Stimulated activated CD8-positive, alpha-beta memory T cell treated with anti-CD3 and anti-CD28 coated beads, Interleukin-12 subunit alpha, Interleukin-12 subunit beta, amount 100 ng/mL, for 24 hours (primary cell): Measurements from ENCODE around the gene LRRC42.

ENCODE experiments used
- DNase-seq: peaks from one replicate; pipeline ENCODE4 v3.0.0-alpha.2; 2020; ENCODE audit errors: extremely low read depth

The LRRC42 gene

DNA sequence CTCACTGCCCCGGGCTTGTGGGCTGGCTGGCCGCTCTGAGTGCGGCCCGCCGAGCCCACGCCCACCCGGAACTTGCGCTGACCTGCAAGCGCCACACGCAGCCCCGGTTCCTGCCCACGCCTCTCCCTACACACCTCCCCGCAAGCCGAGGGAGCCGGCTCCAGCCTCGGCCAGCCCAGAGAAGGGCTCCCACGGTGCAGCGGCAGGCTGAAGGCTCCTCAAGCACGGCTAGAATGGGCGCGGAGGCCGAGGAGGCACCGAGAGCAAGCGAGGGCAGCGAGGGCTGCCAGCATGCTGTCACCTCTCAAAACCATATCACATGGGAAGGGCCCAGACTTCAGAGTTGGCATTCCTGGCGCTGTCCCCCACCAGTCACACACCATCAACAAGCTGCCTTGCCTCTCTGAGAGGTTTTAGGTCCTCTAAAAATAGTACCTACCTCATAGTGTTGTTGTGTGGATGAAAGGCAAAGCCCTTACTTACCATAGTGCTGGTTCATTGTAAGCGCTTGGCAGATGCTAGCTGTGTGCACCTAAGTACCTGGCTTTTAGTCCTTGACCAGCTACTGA lies 58.4 kb downstream of the LRRC42 start:
- DNase-seq: no peak

DNA sequence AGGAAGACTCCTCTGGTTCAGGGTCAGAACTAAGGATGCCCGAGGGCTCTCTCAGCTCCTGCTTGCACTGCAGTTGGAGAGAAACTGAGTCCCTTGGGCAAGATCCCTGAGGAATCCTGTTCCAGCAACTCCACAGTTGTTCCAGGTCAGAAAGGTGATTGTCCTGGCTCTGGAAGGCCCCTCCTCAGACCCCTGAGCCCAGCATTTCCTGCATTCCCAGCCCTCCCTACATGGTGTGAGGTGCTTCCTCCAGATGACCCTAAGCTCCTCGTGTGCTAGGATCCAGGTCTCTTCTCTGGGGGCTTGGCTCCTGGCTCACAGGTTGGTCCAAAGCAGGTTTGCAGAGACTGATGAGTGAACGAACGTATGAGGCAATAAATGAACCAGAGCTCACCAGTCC lies 60.4 kb downstream of the LRRC42 start:
- no peak for DNase-seq

DNA sequence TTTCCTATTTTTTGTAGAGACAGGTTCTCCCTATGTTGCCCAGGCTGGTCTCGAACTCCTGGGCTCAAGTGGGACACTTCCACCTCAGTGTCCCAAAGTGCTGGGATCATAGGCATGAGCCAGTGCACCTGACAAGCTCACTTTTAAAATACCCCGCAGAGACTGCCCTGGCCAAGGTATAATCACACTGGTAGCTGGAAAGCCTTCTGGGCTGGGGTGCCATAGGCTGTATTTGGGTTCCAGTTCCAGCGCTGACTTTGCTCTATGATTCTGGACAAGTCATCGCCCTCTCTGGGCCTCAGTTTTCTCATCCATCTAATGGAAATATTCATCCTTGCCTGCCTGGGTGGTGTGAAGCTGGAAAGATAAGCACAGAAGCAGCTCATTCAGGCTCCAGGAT lies 61.5 kb downstream of the LRRC42 start:
- DNase-seq: no peak

DNA sequence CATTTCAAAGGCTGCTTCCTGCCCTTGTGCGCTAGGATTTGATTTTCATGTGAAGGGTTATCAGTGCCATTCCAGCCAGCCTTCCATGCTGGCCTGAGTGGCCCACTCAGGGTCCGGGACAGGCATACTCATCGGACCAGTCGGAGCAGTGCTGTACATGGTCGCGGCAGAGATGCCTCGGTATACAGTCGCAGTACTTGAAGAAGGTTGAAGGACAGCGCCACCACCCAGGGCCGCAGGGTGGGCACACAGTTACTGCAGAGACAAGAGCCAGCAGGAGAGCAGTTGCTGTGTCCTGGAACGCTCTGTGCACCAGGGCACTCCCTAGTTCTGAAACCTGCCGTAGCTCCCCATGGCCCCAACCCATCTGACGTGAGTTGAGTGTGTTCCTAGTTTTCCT lies 62.7 kb downstream of the LRRC42 start:
- DNase-seq: no peak

DNA sequence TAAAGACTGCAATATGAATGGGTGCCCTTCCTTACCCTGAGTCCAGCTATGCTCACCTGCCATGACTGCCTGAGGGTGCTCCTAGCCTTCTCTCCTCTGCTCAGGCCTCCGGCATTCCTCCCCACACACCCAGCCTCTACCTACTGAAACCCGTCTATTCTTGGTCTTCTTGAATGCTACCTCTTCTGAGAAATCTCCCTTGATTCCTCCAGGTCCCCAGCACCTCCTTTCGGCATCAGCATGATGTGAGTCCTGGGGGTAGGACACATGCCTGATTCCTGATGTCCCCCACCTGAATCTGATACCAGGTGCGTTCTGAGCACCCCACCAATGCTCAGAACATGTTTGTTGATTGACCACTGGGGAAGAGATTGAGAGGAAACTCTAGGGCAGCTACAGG lies 63.3 kb downstream of the LRRC42 start:
- DNase-seq: no peak

DNA sequence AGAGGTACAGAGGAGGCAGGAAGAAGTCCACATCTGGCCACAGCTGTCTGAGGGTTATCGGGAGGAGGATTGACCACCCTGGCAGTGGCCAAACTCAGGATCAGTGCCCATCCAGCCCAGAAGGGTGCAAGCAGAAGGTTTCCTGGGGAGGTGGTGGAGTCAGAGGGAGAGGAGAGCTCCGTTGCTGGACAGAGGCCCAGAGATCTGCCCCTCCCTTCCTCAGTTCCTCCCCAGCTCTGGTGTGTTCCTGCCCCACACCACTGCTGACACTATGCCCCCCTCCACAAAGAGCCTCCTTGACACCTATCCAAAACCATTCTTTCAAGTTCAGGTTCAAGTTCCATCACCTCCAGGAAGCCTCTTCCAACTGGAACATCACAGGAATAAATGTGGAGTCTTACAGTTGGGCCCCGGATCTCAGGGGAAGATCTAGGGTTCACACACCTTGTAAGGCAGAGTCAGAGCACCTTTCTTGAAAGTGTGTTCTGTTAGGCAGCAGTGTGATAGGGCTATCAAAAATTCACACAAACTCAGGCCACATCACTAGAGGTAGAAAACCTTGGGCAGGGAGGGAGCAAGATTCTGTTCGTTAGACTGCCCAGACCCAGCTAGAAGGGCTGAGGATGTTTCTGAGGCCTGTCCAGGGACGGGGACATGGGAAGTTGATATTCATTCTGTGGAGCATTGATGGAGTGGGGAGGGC lies 64.4 kb downstream of the LRRC42 start:
- no peak for DNase-seq

DNA sequence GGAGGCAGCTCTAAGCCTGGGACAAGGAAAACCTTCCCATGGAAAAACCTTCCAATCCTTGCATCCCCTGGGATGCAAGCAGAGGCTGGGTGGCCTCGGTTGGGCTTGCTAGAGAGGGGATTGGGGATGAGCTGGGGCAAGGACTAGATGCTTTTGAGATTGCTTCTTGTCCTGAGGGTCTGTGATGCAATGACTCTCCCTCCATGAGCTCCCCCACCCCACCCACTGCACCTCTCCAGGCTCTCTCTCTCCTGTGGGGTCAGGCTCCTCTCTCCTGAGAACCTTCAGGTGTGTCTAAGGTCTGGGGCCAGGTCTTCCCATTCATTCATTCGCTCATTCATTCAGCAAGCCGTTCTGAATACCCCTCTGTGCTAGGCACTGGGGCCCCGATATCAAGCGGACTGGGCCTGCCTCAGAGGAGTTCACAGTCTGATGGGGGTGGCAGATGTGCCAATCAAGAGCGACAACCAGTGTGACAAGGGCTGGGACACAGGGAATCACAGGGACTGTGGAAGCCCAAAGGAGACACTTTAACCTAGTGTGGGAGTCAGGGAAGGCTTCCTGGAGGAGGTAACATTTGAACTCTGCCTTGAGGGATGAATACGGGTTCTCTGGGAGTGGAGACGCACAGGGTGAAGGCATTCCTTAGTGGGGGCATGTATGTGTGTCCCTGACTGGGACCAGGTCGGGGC lies 65.3 kb downstream of the LRRC42 start:
- no peak for DNase-seq

DNA sequence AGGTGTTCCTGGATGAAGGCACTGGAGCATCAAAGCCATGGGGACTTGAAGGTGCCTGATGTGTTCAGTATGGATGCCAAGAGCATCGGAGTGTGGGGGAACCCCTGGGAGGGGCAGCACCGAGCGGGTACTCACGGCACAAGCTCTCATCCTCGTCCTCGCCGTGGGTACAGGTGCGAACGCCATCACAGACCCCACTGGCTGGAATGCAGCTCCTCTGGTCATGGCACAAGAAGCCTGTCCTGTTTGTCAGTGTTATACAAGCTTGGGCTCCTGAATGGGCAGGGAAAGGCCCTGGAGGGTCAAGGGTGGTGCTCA lies 65.8 kb downstream of the LRRC42 start:
- no peak for DNase-seq

DNA sequence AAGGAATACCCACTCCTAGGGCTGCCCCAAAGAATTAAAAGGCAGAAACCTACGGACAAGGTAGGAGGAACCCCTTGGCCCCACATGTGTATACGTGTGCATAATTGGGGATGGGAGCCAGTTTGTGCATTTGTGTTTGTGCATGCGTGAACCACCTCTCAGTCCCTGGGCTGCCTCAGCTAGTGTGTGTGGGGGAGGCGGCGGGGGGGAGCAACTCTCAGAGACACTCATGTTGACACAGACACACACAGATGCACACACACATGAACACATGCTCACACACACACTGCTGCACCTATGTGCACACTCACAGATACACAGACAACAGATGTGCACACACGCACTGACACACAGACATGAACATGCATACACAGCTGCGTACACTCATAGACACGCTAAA lies 66.7 kb downstream of the LRRC42 start:
- no peak for DNase-seq

DNA sequence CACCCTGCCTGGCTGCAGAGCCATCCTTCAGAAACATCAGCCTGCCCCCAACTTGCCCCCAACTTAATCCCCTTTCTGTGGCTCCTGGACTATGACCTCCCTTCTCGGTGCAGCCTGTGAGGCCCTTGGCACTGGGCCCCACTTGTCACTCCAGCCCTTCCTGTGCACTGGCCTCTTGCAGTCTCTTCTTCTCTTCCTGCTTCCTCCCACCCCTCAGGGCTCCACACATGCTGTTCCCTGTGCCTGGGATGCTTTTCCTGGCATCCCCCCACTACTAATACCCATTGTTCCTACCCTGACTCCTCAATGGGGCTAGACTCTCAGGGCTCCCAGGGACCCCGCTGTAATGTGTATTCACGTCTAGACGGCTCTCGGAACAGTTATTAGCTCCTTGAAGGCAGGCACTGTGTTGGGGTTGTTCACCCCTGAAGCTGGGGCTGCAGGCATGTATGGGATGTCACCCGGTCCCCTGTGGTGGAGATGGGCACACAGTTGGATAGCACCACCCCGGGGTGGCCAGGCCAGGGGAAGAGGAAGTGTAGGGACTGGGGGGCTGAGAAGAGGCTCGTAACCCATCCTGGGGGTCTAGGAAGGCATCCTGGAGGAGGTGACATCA lies 67.4 kb downstream of the LRRC42 start:
- no peak for DNase-seq

DNA sequence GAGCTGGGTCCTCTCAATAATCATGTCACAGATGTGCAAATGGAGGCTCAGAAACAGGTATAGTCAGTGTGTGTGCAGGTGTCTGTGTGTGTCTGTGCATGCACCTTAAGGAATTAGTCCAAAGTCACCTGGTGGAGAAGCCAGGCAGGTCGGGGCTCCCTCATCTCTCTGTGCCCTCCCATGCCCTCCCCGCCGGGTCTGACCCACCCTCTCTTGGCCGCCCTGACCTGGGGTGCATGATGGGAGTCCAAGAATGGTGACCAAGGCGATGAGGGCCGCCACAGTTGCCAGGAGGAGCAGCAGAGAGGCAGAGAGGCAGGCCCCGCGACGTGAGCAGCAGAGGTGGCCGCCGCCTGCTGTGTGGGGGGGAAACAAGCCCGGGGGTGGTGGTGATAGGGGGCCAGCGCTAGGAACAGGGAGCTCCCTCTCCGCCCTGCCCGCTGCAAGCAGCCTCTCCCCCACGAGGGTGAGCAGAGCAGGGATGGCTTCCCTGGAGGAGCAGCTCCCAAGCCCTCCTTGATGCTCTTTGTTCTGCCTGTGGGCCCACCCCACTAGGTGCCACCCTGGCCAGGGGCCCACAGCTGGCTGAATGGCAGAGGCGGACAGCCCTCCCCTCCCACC lies 68.0 kb downstream of the LRRC42 start:
- DNase-seq: no peak

DNA sequence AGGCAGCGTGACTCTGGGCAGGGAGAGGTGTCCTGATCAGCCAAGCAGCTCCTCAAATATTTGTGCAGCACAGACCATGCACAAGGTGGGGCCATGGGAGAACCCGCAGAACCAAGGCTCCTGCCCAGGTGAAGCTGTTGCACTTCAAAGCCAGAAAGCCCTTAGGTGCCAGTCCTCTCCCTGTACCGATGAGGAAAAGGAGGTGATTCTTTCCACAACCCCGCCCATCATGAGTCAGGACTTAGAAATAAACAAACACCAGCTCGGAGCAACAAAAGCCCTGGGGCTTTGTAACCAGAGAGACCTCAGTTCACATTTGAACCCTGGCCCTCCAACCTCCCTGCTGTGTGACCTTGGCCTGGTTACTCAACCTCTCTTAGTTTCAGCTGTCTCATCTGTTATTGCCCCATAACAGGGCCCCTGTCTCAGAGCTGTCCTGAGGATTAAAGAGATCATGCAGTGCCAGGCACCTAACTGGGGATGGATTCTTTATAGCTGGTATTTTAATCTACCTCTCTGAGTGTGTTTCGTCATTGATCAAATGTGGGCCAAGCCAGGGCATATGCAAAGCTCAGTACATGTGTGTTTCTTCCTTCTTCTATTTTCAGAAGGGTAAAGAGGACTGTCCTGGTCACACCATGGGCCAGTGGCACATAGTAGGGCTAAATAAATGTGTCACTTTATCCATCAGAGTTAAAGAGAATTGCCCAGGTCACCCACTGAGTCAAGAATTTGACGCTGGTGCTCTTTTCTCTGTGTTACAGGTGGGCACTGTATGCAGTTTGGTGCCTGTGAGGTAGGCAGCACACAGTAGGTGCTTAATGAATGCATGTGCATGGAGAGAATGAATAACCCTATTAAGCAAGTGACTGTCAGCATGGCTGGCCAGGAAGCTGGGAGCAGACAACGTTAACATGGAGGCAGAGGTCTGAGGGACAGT lies 70.5 kb downstream of the LRRC42 start:
- no peak for DNase-seq
